Endothelial cell of hepatic sinusoid (primary cell): ENCODE measurements around the gene AMACR.

Experiments used
- in situ Hi-C: cut with HindIII; loops from 2 replicates; pipeline ENCODE4 v1.10.0; 2017; ENCODE audit warnings: low sequenced_read_pairs

Gene AMACR

GRCh38 chr5:34008802-34009201 is 952 bp upstream of the AMACR start:
- in situ Hi-C loops, result no loop called here

GRCh38 chr5:34007201-34007620 is 639 bp downstream of the AMACR start:
- in situ Hi-C loops, result no loop called here

GRCh38 chr5:34005681-34006080 is 2.2 kb downstream of the AMACR start:
- in situ Hi-C loops, result no loop called here

- in situ Hi-C loops, result no loop called here
Observed at GRCh38 chr5:34005211-34005610, 2.6 kb downstream of the AMACR start.

- in situ Hi-C loops, result no loop called here
Observed at GRCh38 chr5:34003941-34004340, 3.9 kb downstream of the AMACR start.

- in situ Hi-C loops, result no loop called here
Observed at GRCh38 chr5:34002629-34003328, 5.1 kb downstream of the AMACR start.

GRCh38 chr5:34001241-34001841 is 6.5 kb downstream of the AMACR start:
- in situ Hi-C loops, result no loop called here

GRCh38 chr5:33999978-34000377 is 7.9 kb downstream of the AMACR start:
- in situ Hi-C loops, result no loop called here

GRCh38 chr5:33997331-33997983 is 10.4 kb downstream of the AMACR start:
- in situ Hi-C loops, result no loop called here

GRCh38 chr5:33995865-33996264 is 12.0 kb downstream of the AMACR start:
- in situ Hi-C loops, result no loop called here

- in situ Hi-C loops, result no loop called here
Observed at GRCh38 chr5:33994845-33995244, 13.0 kb downstream of the AMACR start.

- in situ Hi-C loops, result no loop called here
Observed at GRCh38 chr5:33992864-33993263, 15.0 kb downstream of the AMACR start.

- in situ Hi-C loops, result no loop called here
Observed at GRCh38 chr5:33985447-33985846, 22.4 kb downstream of the AMACR start.

GRCh38 chr5:33984671-33985124 is 23.2 kb downstream of the AMACR start, which contains the start of gene SLC45A2:
Gene SLC45A2, minus strand, starts transcription at chr5:33984693. Its CDS starts 110 bp downstream, at chr5:33984583.
- in situ Hi-C loops, result no loop called here

- in situ Hi-C loops, result no loop called here
Observed at GRCh38 chr5:33984178-33984577, 23.7 kb downstream of the AMACR start.

GRCh38 chr5:33981408-33982162 is 26.3 kb downstream of the AMACR start:
- in situ Hi-C loops, result no loop called here

GRCh38 chr5:33980030-33980429 is 27.8 kb downstream of the AMACR start:
- in situ Hi-C loops, result no loop called here

- in situ Hi-C loops, result no loop called here
Observed at GRCh38 chr5:33978306-33978705, 29.5 kb downstream of the AMACR start.

GRCh38 chr5:33976307-33976706 is 31.5 kb downstream of the AMACR start:
- in situ Hi-C loops, result no loop called here

GRCh38 chr5:33975852-33976251 is 32.0 kb downstream of the AMACR start:
- in situ Hi-C loops, result no loop called here

- in situ Hi-C loops, result no loop called here
Observed at GRCh38 chr5:33973271-33973670, 34.6 kb downstream of the AMACR start.
